ENCODE data around the gene AXDND1. TPM values are rescaled to one million over a fixed set of nuclear protein-coding genes. Genes with fewer than 3 reads are reported as not detected.
A peak's percentile ranks its signal among the peaks of the same experiment; 100 is the strongest.

Gene AXDND1
- total RNA-seq, 1 experiment from 2014 or later = 0.31 TPM

DNA sequence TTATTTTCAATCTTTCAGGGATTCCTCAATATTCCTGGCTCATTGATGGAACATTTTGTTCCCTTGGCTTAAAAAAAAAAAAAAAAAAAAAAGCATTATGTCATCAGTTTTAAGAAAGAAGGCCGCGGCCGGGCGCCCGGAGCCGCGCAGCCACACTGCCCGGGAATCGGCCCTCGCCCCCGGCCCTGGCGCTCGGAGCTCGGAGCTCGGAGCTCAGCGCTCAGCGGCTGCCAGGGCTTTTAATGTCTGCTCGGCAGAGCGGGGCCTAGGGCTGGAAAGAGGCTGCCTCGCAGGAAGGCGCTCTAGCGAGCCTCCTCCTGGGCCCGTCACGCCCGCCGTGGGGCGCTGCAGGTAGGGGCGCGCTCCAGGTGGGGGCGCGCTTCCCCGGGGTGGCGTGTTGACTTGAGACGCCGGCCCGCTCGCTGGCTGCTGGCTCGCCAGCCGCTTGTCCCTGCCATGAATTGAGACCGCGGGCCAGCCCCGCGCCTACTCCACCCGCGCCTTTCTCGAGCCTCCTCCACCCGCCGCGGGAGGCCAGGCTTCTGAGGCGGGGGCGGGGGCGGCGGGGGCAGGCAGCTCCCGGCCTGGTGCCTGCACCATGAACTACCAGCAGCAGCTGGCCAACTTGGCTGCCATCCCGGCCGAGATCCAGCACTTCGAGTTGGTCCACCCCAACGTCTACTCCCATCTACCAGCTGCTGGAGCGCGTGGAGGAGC, 220.5 kb downstream of the AXDND1 start:
- CTCF ChIA-PET = no interaction called here
- Histone ChIP-seq H3K9me3 (ENCODE audit: control insufficient read depth, insufficient read depth, low read depth, low read length) (no peaks in the 10 kb centered on the region), H3K27ac (ENCODE audit: low read length) (no peak overlapping the region), H3K4me3 (ENCODE audit: low read depth in 2 of 2, low read length in 2 of 2) (peak overlapping the region; percentile 39 to 42), H3K36me3 (ENCODE audit: control insufficient read depth, insufficient read depth, low read length) (no peaks in the 10 kb centered on the region), H3K4me1 (ENCODE audit: control insufficient read depth, insufficient read depth, low read length) (peaks cover 6% of the 10 kb centered on the region), H3K27me3 (ENCODE audit: control insufficient read depth, insufficient read depth, low read length) (peaks cover 16% of the 10 kb centered on the region)
- POLR2A ChIA-PET = no interaction called here
- BruUV-seq (replicated peaks) = no TSS peak
- TF ChIP-seq, protein P1, sequence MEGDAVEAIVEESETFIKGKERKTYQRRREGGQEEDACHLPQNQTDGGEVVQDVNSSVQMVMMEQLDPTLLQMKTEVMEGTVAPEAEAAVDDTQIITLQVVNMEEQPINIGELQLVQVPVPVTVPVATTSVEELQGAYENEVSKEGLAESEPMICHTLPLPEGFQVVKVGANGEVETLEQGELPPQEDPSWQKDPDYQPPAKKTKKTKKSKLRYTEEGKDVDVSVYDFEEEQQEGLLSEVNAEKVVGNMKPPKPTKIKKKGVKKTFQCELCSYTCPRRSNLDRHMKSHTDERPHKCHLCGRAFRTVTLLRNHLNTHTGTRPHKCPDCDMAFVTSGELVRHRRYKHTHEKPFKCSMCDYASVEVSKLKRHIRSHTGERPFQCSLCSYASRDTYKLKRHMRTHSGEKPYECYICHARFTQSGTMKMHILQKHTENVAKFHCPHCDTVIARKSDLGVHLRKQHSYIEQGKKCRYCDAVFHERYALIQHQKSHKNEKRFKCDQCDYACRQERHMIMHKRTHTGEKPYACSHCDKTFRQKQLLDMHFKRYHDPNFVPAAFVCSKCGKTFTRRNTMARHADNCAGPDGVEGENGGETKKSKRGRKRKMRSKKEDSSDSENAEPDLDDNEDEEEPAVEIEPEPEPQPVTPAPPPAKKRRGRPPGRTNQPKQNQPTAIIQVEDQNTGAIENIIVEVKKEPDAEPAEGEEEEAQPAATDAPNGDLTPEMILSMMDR (IDR thresholded peaks at IDR 0.05) = peak; percentile 76
- TF ChIP-seq SIN3A (IDR thresholded peaks at IDR 0.05; ENCODE audit: borderline replicate concordance, insufficient read depth, low read depth, low read length) = no peak
- intact Hi-C loops (cut with micrococcal nuclease; ENCODE audit: unreplicated experiment) (no loop called here), in situ Hi-C loops (cut with HindIII; ENCODE audit: low pct_unique_long_range_greater_than_20kb, low sequenced_read_pairs) (no loop called here)
- peak; percentile 78 for ATAC-seq
- DNase-seq (ENCODE audit: low read depth, low spot score) = no peak

DNA sequence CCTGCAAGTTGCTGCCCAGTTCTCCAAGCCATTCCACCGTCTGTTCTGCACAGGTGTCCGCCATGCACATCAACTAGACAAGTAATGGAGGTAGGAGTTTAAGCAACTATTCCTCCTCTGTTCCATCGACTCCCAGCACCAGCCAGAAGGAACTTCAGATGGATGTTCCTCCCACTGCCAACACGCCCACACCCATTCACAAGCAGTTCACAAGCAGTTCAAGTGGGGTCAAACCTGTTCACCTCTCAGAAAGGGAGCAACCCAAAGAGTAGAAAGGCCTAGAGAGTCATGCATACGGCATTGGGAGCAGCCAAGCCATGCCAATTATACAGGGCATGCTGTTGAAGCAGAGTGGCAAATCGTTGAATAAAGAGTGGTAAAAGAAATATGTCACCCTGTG, 221.6 kb downstream of the AXDND1 start:
- Histone ChIP-seq H3K36me3 (ENCODE audit: control insufficient read depth, insufficient read depth, low read length) (no peaks in the 10 kb centered on the region), H3K4me1 (ENCODE audit: control insufficient read depth, insufficient read depth, low read length) (peaks cover 8% of the 10 kb centered on the region), H3K4me3 (ENCODE audit: low read depth in 2 of 2, low read length in 2 of 2) (no peak overlapping the region), H3K27me3 (ENCODE audit: control insufficient read depth, insufficient read depth, low read length) (peaks cover 17% of the 10 kb centered on the region), H3K27ac (ENCODE audit: low read length) (no peak overlapping the region), H3K9me3 (ENCODE audit: control insufficient read depth, insufficient read depth, low read depth, low read length) (no peaks in the 10 kb centered on the region)
- in situ Hi-C loops (cut with HindIII; ENCODE audit: low pct_unique_long_range_greater_than_20kb, low sequenced_read_pairs) = no loop called here
- POLR2A ChIA-PET = no interaction called here
- TF ChIP-seq, protein P1 (IDR thresholded peaks at IDR 0.05) = no peak
- TF ChIP-seq TCF7L2 (IDR thresholded peaks at IDR 0.05; ENCODE audit: low read depth, low read length) = no peak
- TF ChIP-seq POLR2AphosphoS5 (IDR thresholded peaks at IDR 0.05; ENCODE audit: low read depth, low read length) = no peak
- TF ChIP-seq, protein P2, sequence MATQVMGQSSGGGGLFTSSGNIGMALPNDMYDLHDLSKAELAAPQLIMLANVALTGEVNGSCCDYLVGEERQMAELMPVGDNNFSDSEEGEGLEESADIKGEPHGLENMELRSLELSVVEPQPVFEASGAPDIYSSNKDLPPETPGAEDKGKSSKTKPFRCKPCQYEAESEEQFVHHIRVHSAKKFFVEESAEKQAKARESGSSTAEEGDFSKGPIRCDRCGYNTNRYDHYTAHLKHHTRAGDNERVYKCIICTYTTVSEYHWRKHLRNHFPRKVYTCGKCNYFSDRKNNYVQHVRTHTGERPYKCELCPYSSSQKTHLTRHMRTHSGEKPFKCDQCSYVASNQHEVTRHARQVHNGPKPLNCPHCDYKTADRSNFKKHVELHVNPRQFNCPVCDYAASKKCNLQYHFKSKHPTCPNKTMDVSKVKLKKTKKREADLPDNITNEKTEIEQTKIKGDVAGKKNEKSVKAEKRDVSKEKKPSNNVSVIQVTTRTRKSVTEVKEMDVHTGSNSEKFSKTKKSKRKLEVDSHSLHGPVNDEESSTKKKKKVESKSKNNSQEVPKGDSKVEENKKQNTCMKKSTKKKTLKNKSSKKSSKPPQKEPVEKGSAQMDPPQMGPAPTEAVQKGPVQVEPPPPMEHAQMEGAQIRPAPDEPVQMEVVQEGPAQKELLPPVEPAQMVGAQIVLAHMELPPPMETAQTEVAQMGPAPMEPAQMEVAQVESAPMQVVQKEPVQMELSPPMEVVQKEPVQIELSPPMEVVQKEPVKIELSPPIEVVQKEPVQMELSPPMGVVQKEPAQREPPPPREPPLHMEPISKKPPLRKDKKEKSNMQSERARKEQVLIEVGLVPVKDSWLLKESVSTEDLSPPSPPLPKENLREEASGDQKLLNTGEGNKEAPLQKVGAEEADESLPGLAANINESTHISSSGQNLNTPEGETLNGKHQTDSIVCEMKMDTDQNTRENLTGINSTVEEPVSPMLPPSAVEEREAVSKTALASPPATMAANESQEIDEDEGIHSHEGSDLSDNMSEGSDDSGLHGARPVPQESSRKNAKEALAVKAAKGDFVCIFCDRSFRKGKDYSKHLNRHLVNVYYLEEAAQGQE (IDR thresholded peaks at IDR 0.05; ENCODE audit: insufficient read depth in 1 of 2, low read depth in 2 of 2, low read length in 1 of 2) = no peak
- TF ChIP-seq SIN3A (IDR thresholded peaks at IDR 0.05; ENCODE audit: borderline replicate concordance, insufficient read depth, low read depth, low read length) = no peak
- ATAC-seq = no peak
- CTCF ChIA-PET = no interaction called here
- no TSS peak for BruUV-seq (replicated peaks)
- no peak for DNase-seq (ENCODE audit: low read depth, low spot score)
- intact Hi-C loops (cut with micrococcal nuclease; ENCODE audit: unreplicated experiment) = no loop called here
